H1 (cell line): Measurements from ENCODE around the gene MAGED4B. TPM values are rescaled to one million over a fixed set of nuclear protein-coding genes. Genes with fewer than 3 reads are reported as not detected.

Source experiments
- CTCF ChIA-PET: fragments of 300-600 bp; sonication (Branson Sonifier 250); formaldehyde crosslinking; loops from one replicate; lab custom pipeline; 2021; ENCODE audit not compliant: partially characterized antibody; lab: Charles Lee
- POLR2A ChIA-PET: fragments of 300-600 bp; sonication (Branson Sonifier 250); formaldehyde crosslinking; loops from one replicate; lab custom pipeline; 2021; ENCODE audit warnings: inconsistent platforms; ENCODE audit not compliant: partially characterized antibody; lab: Charles Lee
- DNase-seq, 2 experiments: peaks; one replicate each; pipeline versions ENCODE4 v3.0.0 to v3.0.0-alpha.2; 2010 to 2022; ENCODE audit warnings: low spot score in 2 of 2, low read depth in 1 of 2, mixed read lengths in 1 of 2
- FAIRE-seq: peaks from 2 replicates; lab custom pipeline; 2011; peaks lifted over from hg19 to GRCh38; lab: Jason Lieb, UNC
- H2AFZ ChIP-seq: 2 replicates; pipeline ENCODE4 v1.8.1; 2012; ENCODE audit warnings: low read length, inconsistent platforms
- H2AK5ac ChIP-seq: 2 replicates; pipeline ENCODE4 v1.6.1; 2013; ENCODE audit warnings: low read depth, low read length
- H2BK120ac ChIP-seq: replicated peaks from 2 replicates; pipeline ENCODE3; 2013; ENCODE audit warnings: low read depth, low read length, inconsistent platforms
- H2BK12ac ChIP-seq: 2 replicates; pipeline ENCODE4 v1.6.1; 2013; ENCODE audit warnings: low read depth, low read length
- H2BK15ac ChIP-seq: 2 replicates; pipeline ENCODE4 v1.6.1; 2013; ENCODE audit warnings: low read length
- H2BK20ac ChIP-seq: 2 replicates; pipeline ENCODE4 v1.6.1; 2013; ENCODE audit warnings: low read length
- H2BK5ac ChIP-seq: 2 replicates; pipeline ENCODE4 v1.6.1; 2013; ENCODE audit warnings: low read depth, low read length
- H3K14ac ChIP-seq: 2 replicates; pipeline ENCODE4 v1.6.1; 2013; ENCODE audit warnings: inconsistent platforms; ENCODE audit not compliant: insufficient read length
- H3K18ac ChIP-seq: 2 replicates; pipeline ENCODE4 v1.6.1; 2013; ENCODE audit warnings: low read length; ENCODE audit errors: extremely low read depth
- H3K23ac ChIP-seq: 2 replicates; pipeline ENCODE4 v1.6.1; 2013; ENCODE audit warnings: inconsistent platforms; ENCODE audit not compliant: insufficient read length
- H3K23me2 ChIP-seq: 2 replicates; pipeline ENCODE4 v1.6.1; 2013; ENCODE audit warnings: low read depth, low read length
- H3K27ac ChIP-seq: 2 replicates; pipeline ENCODE4 v1.6.1; 2011; ENCODE audit warnings: low read depth, low read length, inconsistent platforms
- H3K27me3 ChIP-seq, 4 experiments: replicated peaks in 1 of 4; 1 replicate in 1 of 4; 2 replicates in 3 of 4; pipeline versions ENCODE4 v1.6.1 to v1.8.1; 2011 to 2013; ENCODE audit warnings: low read length in 3 of 4, mild to moderate bottlenecking in 3 of 4, inconsistent platforms in 2 of 4, mixed read lengths in 2 of 4, moderate library complexity in 1 of 4; ENCODE audit not compliant: control insufficient read depth in 3 of 4, insufficient read depth in 3 of 4; ENCODE audit errors: extremely low read depth in 1 of 4
- H3K36me3 ChIP-seq, 4 experiments: 2 replicates each; pipeline versions ENCODE4 v1.6.1 to v1.8.1; 2011 to 2013; ENCODE audit warnings: mild to moderate bottlenecking in 4 of 4, low read length in 3 of 4, moderate library complexity in 2 of 4, control low read depth in 1 of 4, inconsistent platforms in 1 of 4; ENCODE audit not compliant: insufficient read depth in 4 of 4, control insufficient read depth in 2 of 4
- H3K4ac ChIP-seq: replicated peaks from 2 replicates; pipeline ENCODE3; 2013; ENCODE audit warnings: low read length, low read depth, mixed read lengths, inconsistent platforms; ENCODE audit not compliant: insufficient read length
- H3K4me1 ChIP-seq, 4 experiments: replicated peaks in 1 of 4; 1 replicate in 1 of 4; 2 replicates in 3 of 4; pipeline versions ENCODE4 v1.6.1 to v1.8.1; 2011 to 2013; ENCODE audit warnings: low read length in 3 of 4, inconsistent platforms in 2 of 4, mixed read lengths in 1 of 4; ENCODE audit not compliant: insufficient read depth in 4 of 4, control insufficient read depth in 3 of 4
- H3K4me2 ChIP-seq, 2 experiments: 2 replicates each; pipeline versions ENCODE4 v1.6.1 to v1.8.1; 2011 to 2013; ENCODE audit warnings: low read depth in 2 of 2, low read length in 2 of 2, control low read depth in 1 of 2, inconsistent platforms in 1 of 2, mild to moderate bottlenecking in 1 of 2; ENCODE audit not compliant: insufficient read depth in 1 of 2
- H3K4me3 ChIP-seq, 4 experiments: fragments of 200-600, 300-600 bp in 1 of 4; sonication (generic), shearing (Covaris generic), sonication (Bioruptor Twin) in 1 of 4; 2 replicates each; pipeline versions ENCODE4 v1.5.1 to v1.8.1; 2011 to 2016; ENCODE audit warnings: low read length in 4 of 4, low read depth in 3 of 4, control low read depth in 2 of 4, inconsistent platforms in 2 of 4, mild to moderate bottlenecking in 2 of 4, mixed read lengths in 1 of 4, moderate library complexity in 1 of 4; ENCODE audit not compliant: insufficient read depth in 2 of 4; ENCODE audit errors: extremely low read depth in 1 of 4
- H3K56ac ChIP-seq: replicated peaks from 2 replicates; pipeline ENCODE3; 2013; ENCODE audit warnings: low read depth, mild to moderate bottlenecking, mixed read lengths, low read length, inconsistent platforms; ENCODE audit not compliant: insufficient read length
- H3K79me1 ChIP-seq: 2 replicates; pipeline ENCODE4 v1.6.1; 2013; ENCODE audit warnings: low read depth, low read length, control low read depth
- H3K79me2 ChIP-seq, 2 experiments: 2 replicates each; pipeline versions ENCODE4 v1.6.1 to v1.8.1; 2012 to 2013; ENCODE audit warnings: low read length in 2 of 2, mild to moderate bottlenecking in 2 of 2, inconsistent platforms in 1 of 2; ENCODE audit not compliant: insufficient read depth in 2 of 2, control insufficient read depth in 1 of 2
- H3K9ac ChIP-seq, 4 experiments: replicated peaks in 1 of 4; 1 replicate in 1 of 4; 2 replicates in 3 of 4; pipeline versions ENCODE4 v1.6.1 to v1.8.1; 2011 to 2013; ENCODE audit warnings: low read depth in 3 of 4, low read length in 3 of 4, control low read depth in 2 of 4, mild to moderate bottlenecking in 2 of 4, moderate library complexity in 2 of 4, inconsistent platforms in 1 of 4; ENCODE audit errors: extremely low read depth in 1 of 4
- H3K9me3 ChIP-seq, 2 experiments: 2 replicates each; pipeline versions ENCODE4 v1.6.1 to v1.8.1; 2012 to 2013; ENCODE audit warnings: mild to moderate bottlenecking in 2 of 2, moderate library complexity in 2 of 2, control low read depth in 1 of 2, inconsistent platforms in 1 of 2, low read depth in 1 of 2, low read length in 1 of 2, mixed read lengths in 1 of 2; ENCODE audit not compliant: insufficient read depth in 2 of 2
- H4K20me1 ChIP-seq, 2 experiments: replicated peaks in 1 of 2; 2 replicates each; pipeline versions ENCODE3 to v1.8.1; 2011 to 2013; ENCODE audit warnings: inconsistent platforms in 2 of 2, low read length in 2 of 2, mild to moderate bottlenecking in 1 of 2; ENCODE audit not compliant: insufficient read depth in 2 of 2, control insufficient read depth in 1 of 2
- H4K5ac ChIP-seq: 2 replicates; pipeline ENCODE4 v1.6.1; 2013; ENCODE audit warnings: low read length, low read depth, mixed read lengths, inconsistent platforms; ENCODE audit not compliant: insufficient read length
- H4K8ac ChIP-seq: 2 replicates; pipeline ENCODE4 v1.8.0; 2013; ENCODE audit warnings: mild to moderate bottlenecking, moderate library complexity, low read length, inconsistent platforms; ENCODE audit not compliant: insufficient read depth; ENCODE audit errors: extremely low read depth
- H4K91ac ChIP-seq: replicated peaks from 2 replicates; pipeline ENCODE3; 2013; ENCODE audit warnings: low read length, mixed read lengths, inconsistent platforms; ENCODE audit not compliant: insufficient read length
- ASH2L ChIP-seq: fragments of 200-600, 300-600 bp; sonication (generic); IDR thresholded peaks from one replicate; pipeline ENCODE4 v1.7.1; 2017; ENCODE audit warnings: low read length
- BACH1 ChIP-seq: IDR thresholded peaks from 2 replicates; pipeline ENCODE4 v1.6.1; 2012; ENCODE audit warnings: low read length, improper control_type of control experiment
- CHD2 ChIP-seq: IDR thresholded peaks from 2 replicates; pipeline ENCODE4 v1.6.1; 2012; ENCODE audit warnings: low read length, improper control_type of control experiment
- EZH2 ChIP-seq: fragments of 200-600 bp; sonication (generic); IDR thresholded peaks from 2 replicates; pipeline ENCODE4 v1.7.1; 2012; ENCODE audit warnings: low read depth, mild to moderate bottlenecking, moderate library complexity, low read length, inconsistent platforms; ENCODE audit not compliant: severe bottlenecking
- GABPA ChIP-seq: IDR thresholded peaks from 2 replicates; pipeline ENCODE4 v1.6.1; 2011; ENCODE audit warnings: mild to moderate bottlenecking, low read length, moderate library complexity, borderline replicate concordance; ENCODE audit not compliant: insufficient read depth
- HDAC6 ChIP-seq: IDR thresholded peaks from one replicate; pipeline ENCODE4 v1.7.1; 2012; ENCODE audit warnings: low read depth, mild to moderate bottlenecking, inconsistent platforms, low read length, moderate library complexity
- KDM1A ChIP-seq: fragments of 200-600, 300-600 bp; sonication (generic); IDR thresholded peaks from 2 replicates; pipeline ENCODE4 v1.7.1; 2016; ENCODE audit warnings: mild to moderate bottlenecking, low read length, borderline replicate concordance
- KDM5A ChIP-seq: fragments of 200-600 bp; IDR thresholded peaks from 2 replicates; pipeline ENCODE4 v1.7.1; 2012; ENCODE audit warnings: mild to moderate bottlenecking, low read length, inconsistent platforms, mixed read lengths
- MAFK ChIP-seq: IDR thresholded peaks from 2 replicates; pipeline ENCODE4 v1.6.1; 2012; ENCODE audit warnings: low read depth, mild to moderate bottlenecking, improper control_type of control experiment, low read length
- NANOG ChIP-seq: IDR thresholded peaks from 2 replicates; pipeline ENCODE4 v1.6.1; 2011; ENCODE audit warnings: low read length, low read depth, mild to moderate bottlenecking, inconsistent platforms; ENCODE audit not compliant: insufficient read depth, poor library complexity, severe bottlenecking
- RFX5 ChIP-seq: IDR thresholded peaks from 2 replicates; pipeline ENCODE4 v1.6.1; 2011; ENCODE audit warnings: low read depth, low read length, improper control_type of control experiment, borderline replicate concordance
- SIX5 ChIP-seq: IDR thresholded peaks from 2 replicates; pipeline ENCODE4 v1.6.1; 2011; ENCODE audit warnings: mild to moderate bottlenecking, low read depth, low read length
- YY1 ChIP-seq: IDR thresholded peaks from 2 replicates; pipeline ENCODE4 v1.6.1; 2011; ENCODE audit warnings: low read depth, mild to moderate bottlenecking, low read length
- ZNF274 ChIP-seq: IDR thresholded peaks from 2 replicates; pipeline ENCODE4 v1.7.0; 2012; ENCODE audit warnings: low read length, borderline replicate concordance; ENCODE audit errors: extremely low read depth
- WGBS, 2 experiments: shearing (Covaris generic) in 1 of 2; methylation state at CpG; one replicate each; pipeline versions ENCODE4 v1.1.6 to v1.1.7; 2013 to 2015; ENCODE audit warnings: low lambda C conversion rate in 2 of 2, mixed read lengths in 2 of 2, inconsistent platforms in 1 of 2, low coverage in 1 of 2, missing lambda C conversion rate in 1 of 2; ENCODE audit not compliant: insufficient replicate concordance in 2 of 2, insufficient coverage in 1 of 2, insufficient read length in 1 of 2; ENCODE audit errors: extremely low coverage in 1 of 2, missing lambda C conversion rate in 1 of 2; 5-methylcytosine and 5-hydroxymethylcytosine counted together
- polyA plus RNA-seq, 7 experiments: library from polyadenylated mRNA; depleted of rRNA in 3 of 7; stranded (reverse) in 5 of 7; unstranded in 2 of 7; fragments of >200 nt in 5 of 7; fragments of 200-250 nt in 2 of 7; gene quantifications; 1 replicate in 5 of 7; 2 replicates in 1 of 7; 4 replicates in 1 of 7; pipeline versions ENCODE4 v1.2.1 to v1.2.3, GENCODE V29; 2011 to 2013; ENCODE audit warnings: missing spikeins in 2 of 7, mixed read lengths in 2 of 7
- total RNA-seq: library from RNA; stranded (reverse); fragmentation: NEBNext Ultra II Directional; extraction: Animal tissue kit (Norgen Biotek cat#: 25700); gene quantifications from 2 replicates; pipeline ENCODE4 v1.2.1, GENCODE V29; 2021
- TF ChIP-seq, protein P1 (sequence below): IDR thresholded peaks from 2 replicates; pipeline ENCODE4 v1.6.1; 2011; ENCODE audit warnings: low read length, improper control_type of control experiment

The MAGED4B gene
- total and polyA plus RNA-seq, 2 of the 8 experiments (the other 6 are each of a cell fraction or from before 2014, with no cell fraction given) = 78.3 to 114 TPM

DNA sequence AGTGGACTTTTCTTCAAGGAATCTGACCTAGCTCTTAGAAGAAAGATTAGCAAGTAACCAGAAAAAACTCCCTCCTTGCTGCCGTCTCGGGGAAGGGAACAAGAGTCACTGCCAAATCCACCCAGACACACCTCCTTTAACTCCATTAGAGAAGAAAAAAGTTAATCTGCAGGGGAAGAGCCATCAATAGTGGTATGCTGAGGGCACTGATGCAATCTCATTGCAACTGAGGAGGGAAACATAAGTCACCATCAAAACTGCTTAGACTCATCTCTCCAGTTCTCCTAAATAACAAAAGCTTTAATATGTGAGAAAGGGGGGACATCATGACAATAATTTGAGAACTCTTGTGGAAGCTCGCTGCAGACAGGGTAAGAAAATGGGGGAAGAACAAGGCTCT is 49.3 kb upstream of the MAGED4B start:
- no peak overlapping the region for H2BK20ac ChIP-seq
- no peaks in the 10 kb centered on the region for H4K20me1 ChIP-seq
- 74% methylated on average over 3 of the region's 3 CpGs; no CpG with 5 or more reads in 1 of the 2 experiments for WGBS, 2 experiments
- no peak overlapping the region for H3K27ac ChIP-seq
- H3K79me2 ChIP-seq = no peaks in the 10 kb centered on the region
- POLR2A ChIA-PET = no interaction called here
- H3K9ac ChIP-seq = no peak overlapping the region
- no peaks in the 10 kb centered on the region for H3K79me1 ChIP-seq
- no peaks in the 10 kb centered on the region for H3K23me2 ChIP-seq
- CTCF ChIA-PET = no interaction called here
- H3K9me3 ChIP-seq = no peaks in the 10 kb centered on the region
- H3K4me2 ChIP-seq = no peak overlapping the region
- no peak overlapping the region for H2BK15ac ChIP-seq
- no peak overlapping the region for H3K23ac ChIP-seq
- H3K36me3 ChIP-seq = no peaks in the 10 kb centered on the region
- H3K4ac ChIP-seq = no peak overlapping the region
- H3K4me1 ChIP-seq = no peaks in the 10 kb centered on the region
- no peak overlapping the region for H3K14ac ChIP-seq
- H2AK5ac ChIP-seq = no peak overlapping the region
- H3K27me3 ChIP-seq = no peaks in the 10 kb centered on the region
- FAIRE-seq (no peak), DNase-seq (no peak)
- no peak overlapping the region for H4K91ac ChIP-seq
- no peak overlapping the region for H4K8ac ChIP-seq
- H4K5ac ChIP-seq = no peak overlapping the region
- H2BK12ac ChIP-seq = no peak overlapping the region
- H3K4me3 ChIP-seq = no peak overlapping the region
- no peak overlapping the region for H2AFZ ChIP-seq
- no peak overlapping the region for H3K56ac ChIP-seq
- H3K18ac ChIP-seq = no peak overlapping the region
- no peak overlapping the region for H2BK120ac ChIP-seq
- no peak overlapping the region for H2BK5ac ChIP-seq
- TF ChIP-seq ASH2L = no peak
- no peak for TF ChIP-seq KDM1A
- no peak for TF ChIP-seq SIX5
- TF ChIP-seq MAFK = no peak
- TF ChIP-seq YY1 = no peak
- TF ChIP-seq ZNF274 = no peak
- no peak for TF ChIP-seq HDAC6
- no peak for TF ChIP-seq CHD2
- TF ChIP-seq BACH1 = no peak
- TF ChIP-seq RFX5 = no peak
- TF ChIP-seq EZH2 = no peak
- no peak for TF ChIP-seq GABPA
- TF ChIP-seq, protein P1, sequence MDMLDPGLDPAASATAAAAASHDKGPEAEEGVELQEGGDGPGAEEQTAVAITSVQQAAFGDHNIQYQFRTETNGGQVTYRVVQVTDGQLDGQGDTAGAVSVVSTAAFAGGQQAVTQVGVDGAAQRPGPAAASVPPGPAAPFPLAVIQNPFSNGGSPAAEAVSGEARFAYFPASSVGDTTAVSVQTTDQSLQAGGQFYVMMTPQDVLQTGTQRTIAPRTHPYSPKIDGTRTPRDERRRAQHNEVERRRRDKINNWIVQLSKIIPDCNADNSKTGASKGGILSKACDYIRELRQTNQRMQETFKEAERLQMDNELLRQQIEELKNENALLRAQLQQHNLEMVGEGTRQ = no peak
- no peak for TF ChIP-seq KDM5A
- no peak for TF ChIP-seq NANOG
